H1 (cell line): Measurements from ENCODE around the gene SPTBN4. TPM values are rescaled to one million over a fixed set of nuclear protein-coding genes. Genes with fewer than 3 reads are reported as not detected.

Source experiments
- CTCF ChIA-PET: fragments of 300-600 bp; sonication (Branson Sonifier 250); formaldehyde crosslinking; loops from one replicate; lab custom pipeline; 2021; ENCODE audit not compliant: partially characterized antibody; lab: Charles Lee
- POLR2A ChIA-PET: fragments of 300-600 bp; sonication (Branson Sonifier 250); formaldehyde crosslinking; loops from one replicate; lab custom pipeline; 2021; ENCODE audit warnings: inconsistent platforms; ENCODE audit not compliant: partially characterized antibody; lab: Charles Lee
- DNase-seq, 2 experiments: peaks; one replicate each; pipeline versions ENCODE4 v3.0.0 to v3.0.0-alpha.2; 2010 to 2022; ENCODE audit warnings: low spot score in 2 of 2, low read depth in 1 of 2, mixed read lengths in 1 of 2
- FAIRE-seq: peaks from 2 replicates; lab custom pipeline; 2011; peaks lifted over from hg19 to GRCh38; lab: Jason Lieb, UNC
- H2AFZ ChIP-seq: 2 replicates; pipeline ENCODE4 v1.8.1; 2012; ENCODE audit warnings: low read length, inconsistent platforms
- H2AK5ac ChIP-seq: 2 replicates; pipeline ENCODE4 v1.6.1; 2013; ENCODE audit warnings: low read depth, low read length
- H2BK120ac ChIP-seq: replicated peaks from 2 replicates; pipeline ENCODE3; 2013; ENCODE audit warnings: low read depth, low read length, inconsistent platforms
- H2BK12ac ChIP-seq: 2 replicates; pipeline ENCODE4 v1.6.1; 2013; ENCODE audit warnings: low read depth, low read length
- H2BK15ac ChIP-seq: 2 replicates; pipeline ENCODE4 v1.6.1; 2013; ENCODE audit warnings: low read length
- H2BK20ac ChIP-seq: 2 replicates; pipeline ENCODE4 v1.6.1; 2013; ENCODE audit warnings: low read length
- H2BK5ac ChIP-seq: 2 replicates; pipeline ENCODE4 v1.6.1; 2013; ENCODE audit warnings: low read depth, low read length
- H3K14ac ChIP-seq: 2 replicates; pipeline ENCODE4 v1.6.1; 2013; ENCODE audit warnings: inconsistent platforms; ENCODE audit not compliant: insufficient read length
- H3K18ac ChIP-seq: 2 replicates; pipeline ENCODE4 v1.6.1; 2013; ENCODE audit warnings: low read length; ENCODE audit errors: extremely low read depth
- H3K23ac ChIP-seq: 2 replicates; pipeline ENCODE4 v1.6.1; 2013; ENCODE audit warnings: inconsistent platforms; ENCODE audit not compliant: insufficient read length
- H3K23me2 ChIP-seq: 2 replicates; pipeline ENCODE4 v1.6.1; 2013; ENCODE audit warnings: low read depth, low read length
- H3K27ac ChIP-seq: 2 replicates; pipeline ENCODE4 v1.6.1; 2011; ENCODE audit warnings: low read depth, low read length, inconsistent platforms
- H3K27me3 ChIP-seq, 4 experiments: replicated peaks in 1 of 4; 1 replicate in 1 of 4; 2 replicates in 3 of 4; pipeline versions ENCODE4 v1.6.1 to v1.8.1; 2011 to 2013; ENCODE audit warnings: low read length in 3 of 4, mild to moderate bottlenecking in 3 of 4, inconsistent platforms in 2 of 4, mixed read lengths in 2 of 4, moderate library complexity in 1 of 4; ENCODE audit not compliant: control insufficient read depth in 3 of 4, insufficient read depth in 3 of 4; ENCODE audit errors: extremely low read depth in 1 of 4
- H3K36me3 ChIP-seq, 4 experiments: 2 replicates each; pipeline versions ENCODE4 v1.6.1 to v1.8.1; 2011 to 2013; ENCODE audit warnings: mild to moderate bottlenecking in 4 of 4, low read length in 3 of 4, moderate library complexity in 2 of 4, control low read depth in 1 of 4, inconsistent platforms in 1 of 4; ENCODE audit not compliant: insufficient read depth in 4 of 4, control insufficient read depth in 2 of 4
- H3K4ac ChIP-seq: replicated peaks from 2 replicates; pipeline ENCODE3; 2013; ENCODE audit warnings: low read length, low read depth, mixed read lengths, inconsistent platforms; ENCODE audit not compliant: insufficient read length
- H3K4me1 ChIP-seq, 4 experiments: replicated peaks in 1 of 4; 1 replicate in 1 of 4; 2 replicates in 3 of 4; pipeline versions ENCODE4 v1.6.1 to v1.8.1; 2011 to 2013; ENCODE audit warnings: low read length in 3 of 4, inconsistent platforms in 2 of 4, mixed read lengths in 1 of 4; ENCODE audit not compliant: insufficient read depth in 4 of 4, control insufficient read depth in 3 of 4
- H3K4me2 ChIP-seq, 2 experiments: 2 replicates each; pipeline versions ENCODE4 v1.6.1 to v1.8.1; 2011 to 2013; ENCODE audit warnings: low read depth in 2 of 2, low read length in 2 of 2, control low read depth in 1 of 2, inconsistent platforms in 1 of 2, mild to moderate bottlenecking in 1 of 2; ENCODE audit not compliant: insufficient read depth in 1 of 2
- H3K4me3 ChIP-seq, 4 experiments: fragments of 200-600, 300-600 bp in 1 of 4; sonication (generic), shearing (Covaris generic), sonication (Bioruptor Twin) in 1 of 4; 2 replicates each; pipeline versions ENCODE4 v1.5.1 to v1.8.1; 2011 to 2016; ENCODE audit warnings: low read length in 4 of 4, low read depth in 3 of 4, control low read depth in 2 of 4, inconsistent platforms in 2 of 4, mild to moderate bottlenecking in 2 of 4, mixed read lengths in 1 of 4, moderate library complexity in 1 of 4; ENCODE audit not compliant: insufficient read depth in 2 of 4; ENCODE audit errors: extremely low read depth in 1 of 4
- H3K56ac ChIP-seq: replicated peaks from 2 replicates; pipeline ENCODE3; 2013; ENCODE audit warnings: low read depth, mild to moderate bottlenecking, mixed read lengths, low read length, inconsistent platforms; ENCODE audit not compliant: insufficient read length
- H3K79me1 ChIP-seq: 2 replicates; pipeline ENCODE4 v1.6.1; 2013; ENCODE audit warnings: low read depth, low read length, control low read depth
- H3K79me2 ChIP-seq, 2 experiments: 2 replicates each; pipeline versions ENCODE4 v1.6.1 to v1.8.1; 2012 to 2013; ENCODE audit warnings: low read length in 2 of 2, mild to moderate bottlenecking in 2 of 2, inconsistent platforms in 1 of 2; ENCODE audit not compliant: insufficient read depth in 2 of 2, control insufficient read depth in 1 of 2
- H3K9ac ChIP-seq, 4 experiments: replicated peaks in 1 of 4; 1 replicate in 1 of 4; 2 replicates in 3 of 4; pipeline versions ENCODE4 v1.6.1 to v1.8.1; 2011 to 2013; ENCODE audit warnings: low read depth in 3 of 4, low read length in 3 of 4, control low read depth in 2 of 4, mild to moderate bottlenecking in 2 of 4, moderate library complexity in 2 of 4, inconsistent platforms in 1 of 4; ENCODE audit errors: extremely low read depth in 1 of 4
- H3K9me3 ChIP-seq, 2 experiments: 2 replicates each; pipeline versions ENCODE4 v1.6.1 to v1.8.1; 2012 to 2013; ENCODE audit warnings: mild to moderate bottlenecking in 2 of 2, moderate library complexity in 2 of 2, control low read depth in 1 of 2, inconsistent platforms in 1 of 2, low read depth in 1 of 2, low read length in 1 of 2, mixed read lengths in 1 of 2; ENCODE audit not compliant: insufficient read depth in 2 of 2
- H4K20me1 ChIP-seq, 2 experiments: replicated peaks in 1 of 2; 2 replicates each; pipeline versions ENCODE3 to v1.8.1; 2011 to 2013; ENCODE audit warnings: inconsistent platforms in 2 of 2, low read length in 2 of 2, mild to moderate bottlenecking in 1 of 2; ENCODE audit not compliant: insufficient read depth in 2 of 2, control insufficient read depth in 1 of 2
- H4K5ac ChIP-seq: 2 replicates; pipeline ENCODE4 v1.6.1; 2013; ENCODE audit warnings: low read length, low read depth, mixed read lengths, inconsistent platforms; ENCODE audit not compliant: insufficient read length
- H4K8ac ChIP-seq: 2 replicates; pipeline ENCODE4 v1.8.0; 2013; ENCODE audit warnings: mild to moderate bottlenecking, moderate library complexity, low read length, inconsistent platforms; ENCODE audit not compliant: insufficient read depth; ENCODE audit errors: extremely low read depth
- H4K91ac ChIP-seq: replicated peaks from 2 replicates; pipeline ENCODE3; 2013; ENCODE audit warnings: low read length, mixed read lengths, inconsistent platforms; ENCODE audit not compliant: insufficient read length
- CHD2 ChIP-seq: IDR thresholded peaks from 2 replicates; pipeline ENCODE4 v1.6.1; 2012; ENCODE audit warnings: low read length, improper control_type of control experiment
- PHF8 ChIP-seq: fragments of 200-600 bp; sonication (generic); conservative IDR thresholded peaks from 2 replicates; pipeline ENCODE4 v1.7.1; 2012; ENCODE audit warnings: low read depth, mild to moderate bottlenecking, inconsistent platforms, low read length, moderate library complexity
- RNF2 ChIP-seq: fragments of 200-900, 300-1000 bp; sonication (generic); IDR thresholded peaks from 2 replicates; pipeline ENCODE4 v1.7.1; 2016; ENCODE audit warnings: borderline replicate concordance, low read depth, mild to moderate bottlenecking, antibody characterized with exemption, low read length; ENCODE audit not compliant: poor library complexity, severe bottlenecking; ENCODE audit errors: missing control alignments
- SIRT6 ChIP-seq: IDR thresholded peaks from one replicate; pipeline ENCODE4 v1.7.1; 2012; ENCODE audit warnings: low read length, inconsistent platforms
- SIX5 ChIP-seq: IDR thresholded peaks from 2 replicates; pipeline ENCODE4 v1.6.1; 2011; ENCODE audit warnings: mild to moderate bottlenecking, low read depth, low read length
- SP1 ChIP-seq: IDR thresholded peaks from 2 replicates; pipeline ENCODE4 v1.6.1; 2011; ENCODE audit warnings: low read depth, low read length
- TAF1 ChIP-seq: IDR thresholded peaks from 2 replicates; pipeline ENCODE4 v1.6.1; 2011; ENCODE audit warnings: mild to moderate bottlenecking, low read depth, low read length
- TEAD4 ChIP-seq: IDR thresholded peaks from 2 replicates; pipeline ENCODE4 v1.6.1; 2012; ENCODE audit warnings: low read depth, low read length, inconsistent platforms, mixed read lengths
- WGBS, 2 experiments: shearing (Covaris generic) in 1 of 2; methylation state at CpG; one replicate each; pipeline versions ENCODE4 v1.1.6 to v1.1.7; 2013 to 2015; ENCODE audit warnings: low lambda C conversion rate in 2 of 2, mixed read lengths in 2 of 2, inconsistent platforms in 1 of 2, low coverage in 1 of 2, missing lambda C conversion rate in 1 of 2; ENCODE audit not compliant: insufficient replicate concordance in 2 of 2, insufficient coverage in 1 of 2, insufficient read length in 1 of 2; ENCODE audit errors: extremely low coverage in 1 of 2, missing lambda C conversion rate in 1 of 2; 5-methylcytosine and 5-hydroxymethylcytosine counted together
- polyA plus RNA-seq, 7 experiments: library from polyadenylated mRNA; depleted of rRNA in 3 of 7; stranded (reverse) in 5 of 7; unstranded in 2 of 7; fragments of >200 nt in 5 of 7; fragments of 200-250 nt in 2 of 7; gene quantifications; 1 replicate in 5 of 7; 2 replicates in 1 of 7; 4 replicates in 1 of 7; pipeline versions ENCODE4 v1.2.1 to v1.2.3, GENCODE V29; 2011 to 2013; ENCODE audit warnings: missing spikeins in 2 of 7, mixed read lengths in 2 of 7
- total RNA-seq: library from RNA; stranded (reverse); fragmentation: NEBNext Ultra II Directional; extraction: Animal tissue kit (Norgen Biotek cat#: 25700); gene quantifications from 2 replicates; pipeline ENCODE4 v1.2.1, GENCODE V29; 2021
- TF ChIP-seq, protein P1 (sequence below), 3 experiments: IDR thresholded peaks; 1 replicate in 2 of 3; 2 replicates in 1 of 3; pipeline versions ENCODE4 v1.5.1 to v1.6.1; 2011; ENCODE audit warnings: low read length in 3 of 3, mild to moderate bottlenecking in 3 of 3, inconsistent platforms in 2 of 3, low read depth in 1 of 3, moderate library complexity in 1 of 3; ENCODE audit not compliant: insufficient read depth in 1 of 3; ENCODE audit errors: control extremely low read depth in 1 of 3

Gene SPTBN4
- total and polyA plus RNA-seq, 2 of the 8 experiments (the other 6 are each of a cell fraction or from before 2014, with no cell fraction given) = 1.9 to 3.0 TPM

DNA sequence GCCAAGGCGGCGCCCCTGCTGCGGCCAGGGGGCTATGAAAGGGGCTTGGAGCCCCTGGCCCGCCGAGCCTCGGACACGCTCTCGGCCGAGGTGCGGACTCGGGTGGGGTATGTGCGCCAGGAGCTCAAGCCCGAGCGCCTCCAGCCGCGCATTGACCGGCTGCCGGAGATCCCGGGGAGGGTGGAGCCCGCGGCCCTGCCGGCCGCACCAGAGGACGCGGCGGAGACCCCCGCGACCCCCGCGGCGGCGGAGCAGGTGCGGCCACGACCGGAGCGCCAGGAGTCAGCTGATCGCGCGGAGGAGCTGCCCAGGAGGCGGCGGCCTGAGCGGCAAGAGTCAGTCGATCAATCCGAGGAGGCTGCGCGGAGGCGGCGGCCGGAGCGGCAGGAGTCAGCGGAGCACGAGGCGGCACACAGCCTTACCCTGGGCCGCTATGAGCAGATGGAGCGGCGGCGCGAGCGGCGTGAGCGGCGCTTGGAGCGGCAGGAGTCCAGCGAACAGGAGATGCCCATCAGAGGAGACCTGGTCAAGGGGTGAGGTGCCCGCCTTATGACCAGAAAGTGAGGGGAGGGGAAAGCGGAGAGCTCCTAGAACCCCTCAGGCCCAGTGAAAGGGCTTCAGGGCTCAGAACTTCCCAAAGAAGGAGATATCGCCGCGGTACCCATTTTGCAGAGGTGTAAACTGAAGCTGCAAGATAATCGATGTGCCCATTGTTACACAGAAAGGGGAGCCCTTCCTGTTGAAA, 101.1 kb downstream of the SPTBN4 start:
- Histone ChIP-seq H4K20me1 (peaks cover 0 to 1% of the 10 kb centered on the region in 2 experiments), H2BK5ac (no peak overlapping the region), H4K5ac (no peak overlapping the region), H3K9me3 (no peaks in the 10 kb centered on the region), H2BK20ac (no peak overlapping the region), H3K23me2 (peaks cover 11% of the 10 kb centered on the region; the same call in 1 of the 2 replicates), H2BK120ac (no peak overlapping the region), H3K27ac (no peak overlapping the region), H3K4ac (no peak overlapping the region), H3K23ac (no peak overlapping the region), H2AK5ac (no peak overlapping the region), H3K79me1 (no peaks in the 10 kb centered on the region), H3K14ac (no peak overlapping the region), H3K56ac (no peak overlapping the region), H3K9ac (no peak overlapping the region), H3K4me1 (peaks cover 0 to 10% (median 1%) of the 10 kb centered on the region in 4 experiments; a peak in 4 of 7 replicates), H2AFZ (peak overlapping the region; percentile 27; the same call in 1 of the 2 replicates), H3K4me2 (peak overlapping the region; percentile 63 to 83), H3K27me3 (peaks cover 32 to 53% (median 49%) of the 10 kb centered on the region in 4 experiments), H4K8ac (peak overlapping the region; percentile 75; the same call in 1 of the 2 replicates), H3K18ac (0 out of 2 replicates have a peak overlapping the region, but pooled peaks have one; percentile 32), H3K36me3 (peaks cover 0 to 4% (median 0%) of the 10 kb centered on the region in 4 experiments; a peak in 1 of 8 replicates), H3K4me3 (peak overlapping the region; percentile 29 to 71 (median 34)), H2BK15ac (no peak overlapping the region), H2BK12ac (no peak overlapping the region), H4K91ac (no peak overlapping the region), H3K79me2 (no peaks in the 10 kb centered on the region)
- FAIRE-seq (no peak), DNase-seq (peak in 1 of 2 experiments; percentile 74)
- POLR2A ChIA-PET = interaction anchor here (1.1 to 1.7 kb wide), 3 partner anchors 12 to 129 kb away, joined by 3 read pairs; no protein-coding TSS in a partner anchor
- 8% methylated on average over 54 of the region's 70 CpGs; no CpG with 5 or more reads in 1 of the 2 experiments for WGBS, 2 experiments
- CTCF ChIA-PET = interaction anchor here (0.8 to 4.3 kb wide), 6 partner anchors 11 to 67 kb away, joined by 3 to 16 read pairs (median 5); partner anchors contain the start of gene LTBP4
- no peak for TF ChIP-seq TEAD4
- TF ChIP-seq SIX5 = no peak
- TF ChIP-seq RNF2 = no peak
- TF ChIP-seq TAF1 = peak; percentile 37; the same call in 1 of the 2 replicates
- TF ChIP-seq SIRT6 = no peak
- TF ChIP-seq, protein P1, sequence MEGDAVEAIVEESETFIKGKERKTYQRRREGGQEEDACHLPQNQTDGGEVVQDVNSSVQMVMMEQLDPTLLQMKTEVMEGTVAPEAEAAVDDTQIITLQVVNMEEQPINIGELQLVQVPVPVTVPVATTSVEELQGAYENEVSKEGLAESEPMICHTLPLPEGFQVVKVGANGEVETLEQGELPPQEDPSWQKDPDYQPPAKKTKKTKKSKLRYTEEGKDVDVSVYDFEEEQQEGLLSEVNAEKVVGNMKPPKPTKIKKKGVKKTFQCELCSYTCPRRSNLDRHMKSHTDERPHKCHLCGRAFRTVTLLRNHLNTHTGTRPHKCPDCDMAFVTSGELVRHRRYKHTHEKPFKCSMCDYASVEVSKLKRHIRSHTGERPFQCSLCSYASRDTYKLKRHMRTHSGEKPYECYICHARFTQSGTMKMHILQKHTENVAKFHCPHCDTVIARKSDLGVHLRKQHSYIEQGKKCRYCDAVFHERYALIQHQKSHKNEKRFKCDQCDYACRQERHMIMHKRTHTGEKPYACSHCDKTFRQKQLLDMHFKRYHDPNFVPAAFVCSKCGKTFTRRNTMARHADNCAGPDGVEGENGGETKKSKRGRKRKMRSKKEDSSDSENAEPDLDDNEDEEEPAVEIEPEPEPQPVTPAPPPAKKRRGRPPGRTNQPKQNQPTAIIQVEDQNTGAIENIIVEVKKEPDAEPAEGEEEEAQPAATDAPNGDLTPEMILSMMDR (IDR thresholded peaks at IDR 0.05; ENCODE audit: control extremely low read depth in 1 of 3, insufficient read depth in 1 of 3, low read depth in 1 of 3, low read length in 3 of 3) = no peak
- TF ChIP-seq CHD2 = no peak
- no peak for TF ChIP-seq PHF8
- TF ChIP-seq SP1 = no peak
